MM.1S (cell line): ENCODE measurements around the gene BEAN1.

Experiments
- CTCF ChIP-seq: fragments of 300-600 bp; sonication (generic); IDR thresholded peaks from 2 replicates; pipeline ENCODE4 v1.5.1; 2016; ENCODE audit warnings: antibody characterized with exemption, low read length, mixed read lengths
- EZH2phosphoT487 ChIP-seq: fragments of 300-600 bp; sonication (generic); IDR thresholded peaks from 2 replicates; pipeline ENCODE4 v1.6.1; 2018; ENCODE audit warnings: antibody characterized with exemption, low read length

DNA sequence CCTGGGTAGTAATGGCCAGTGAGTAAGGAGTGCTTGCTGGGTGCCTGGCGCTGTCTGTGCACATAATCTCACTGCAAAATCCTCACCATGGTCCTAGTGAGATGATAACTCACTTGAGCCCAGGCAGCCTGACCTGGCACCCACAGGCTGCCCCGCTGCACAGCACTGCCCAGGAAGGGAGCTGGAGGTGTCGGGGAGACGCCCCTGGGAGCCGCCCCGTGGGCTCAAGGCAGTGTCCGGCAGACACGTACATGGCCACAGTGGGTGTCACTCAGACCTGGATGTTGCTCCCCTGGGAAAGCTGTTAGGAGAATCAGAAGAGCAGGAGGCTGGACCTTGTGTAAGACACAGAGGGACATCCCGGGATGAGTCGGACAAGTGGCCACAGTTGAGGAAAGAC is 44.2 kb downstream of the BEAN1 start:
- TF ChIP-seq CTCF (no peak), EZH2phosphoT487 (no peak)
